Neural cell (in vitro differentiated cells): Measurements from ENCODE around the gene TBCB. TPM values are rescaled to one million over a fixed set of nuclear protein-coding genes. Genes with fewer than 3 reads are reported as not detected.

Experiments used
- H2AFZ ChIP-seq: fragments of 200-600, 300-800 bp; sonication (generic), shearing (Covaris generic); 2 replicates; pipeline ENCODE4 v1.6.0; 2014; ENCODE audit warnings: low read depth, mild to moderate bottlenecking, antibody characterized with exemption, low read length, moderate library complexity
- H3F3A ChIP-seq: fragments of 200-600 bp; shearing (Covaris generic); 2 replicates; pipeline ENCODE4 v1.6.1; 2016; ENCODE audit warnings: mild to moderate bottlenecking, moderate library complexity, mixed read lengths, antibody characterized with exemption, low read length; ENCODE audit not compliant: insufficient read depth, poor library complexity, severe bottlenecking
- H3K27ac ChIP-seq: fragments of 200-600, 300-800 bp; sonication (generic), shearing (Covaris generic); 2 replicates; pipeline ENCODE4 v1.5.1; 2014; ENCODE audit warnings: mild to moderate bottlenecking, low read length, moderate library complexity
- H3K27me3 ChIP-seq: fragments of 300-800, 200-600 bp; sonication (generic), shearing (Covaris generic); 2 replicates; pipeline ENCODE4 v1.6.0; 2014; ENCODE audit warnings: mild to moderate bottlenecking, low read depth, low read length, moderate library complexity; ENCODE audit not compliant: insufficient read depth
- H3K36me3 ChIP-seq: fragments of 300-800, 200-600 bp; sonication (generic), shearing (Covaris generic); 2 replicates; pipeline ENCODE4 v1.5.1; 2014; ENCODE audit warnings: mild to moderate bottlenecking, antibody characterized with exemption, low read length, moderate library complexity; ENCODE audit not compliant: insufficient read depth
- H3K4me2 ChIP-seq: fragments of 300-800, 200-600 bp; sonication (generic), shearing (Covaris generic); 2 replicates; pipeline ENCODE4 v1.6.0; 2014; ENCODE audit warnings: mild to moderate bottlenecking, low read length
- H3K4me3 ChIP-seq: fragments of 300-800, 200-600 bp; sonication (generic), shearing (Covaris generic); 2 replicates; pipeline ENCODE4 v1.5.1; 2014; ENCODE audit warnings: mild to moderate bottlenecking, low read length, moderate library complexity
- H3K79me2 ChIP-seq: fragments of 200-600 bp; shearing (Covaris generic); replicated peaks from 2 replicates; pipeline ENCODE4 v1.6.0; 2014; ENCODE audit warnings: mild to moderate bottlenecking, low read length, moderate library complexity; ENCODE audit not compliant: insufficient read depth
- H3K9ac ChIP-seq: fragments of 300-800, 200-600 bp; sonication (generic), shearing (Covaris generic); 2 replicates; pipeline ENCODE4 v1.6.1; 2016; ENCODE audit warnings: mild to moderate bottlenecking, low read length, mixed read lengths
- H3K9me2 ChIP-seq: fragments of 200-600 bp; shearing (Covaris generic); 2 replicates; pipeline ENCODE4 v1.6.1; 2016; ENCODE audit warnings: mild to moderate bottlenecking, low read length, mixed read lengths; ENCODE audit not compliant: insufficient read depth
- H3K9me3 ChIP-seq: fragments of 200-600, 300-800 bp; sonication (generic), shearing (Covaris generic); 2 replicates; pipeline ENCODE4 v1.6.1; 2016; ENCODE audit warnings: mild to moderate bottlenecking, mixed run types, low read length, moderate library complexity, mixed read lengths
- H4K20me1 ChIP-seq: fragments of 200-600 bp; shearing (Covaris generic); 2 replicates; pipeline ENCODE4 v1.6.1; 2016; ENCODE audit warnings: mild to moderate bottlenecking, mixed run types; ENCODE audit not compliant: insufficient read depth
- CTCF ChIP-seq: fragments of 450-650 bp; IDR thresholded peaks from 2 replicates; pipeline ENCODE4 v1.5.1; 2014; ENCODE audit warnings: antibody characterized with exemption, mild to moderate bottlenecking, moderate library complexity; ENCODE audit not compliant: poor library complexity, severe bottlenecking
- EP300 ChIP-seq: fragments of 450-650 bp; conservative IDR thresholded peaks from 2 replicates; pipeline ENCODE4 v1.6.1; 2014; ENCODE audit warnings: antibody characterized with exemption, mild to moderate bottlenecking, moderate library complexity; ENCODE audit not compliant: poor library complexity, severe bottlenecking
- EZH2 ChIP-seq: fragments of 200-600, 300-800 bp; shearing (Covaris generic), sonication (generic); IDR thresholded peaks from 2 replicates; pipeline ENCODE4 v1.6.1; 2014; ENCODE audit warnings: antibody characterized with exemption, low read length, borderline replicate concordance, mild to moderate bottlenecking; ENCODE audit not compliant: insufficient read depth, poor library complexity, severe bottlenecking
- MXI1 ChIP-seq: fragments of 450-650 bp; conservative IDR thresholded peaks from 2 replicates; pipeline ENCODE4 v1.6.1; 2014; ENCODE audit warnings: antibody characterized with exemption, mild to moderate bottlenecking; ENCODE audit not compliant: poor library complexity, severe bottlenecking
- POLR2AphosphoS5 ChIP-seq: IDR thresholded peaks from 2 replicates; pipeline ENCODE4 v1.6.1; 2012
- RAD21 ChIP-seq: fragments of 450-650 bp; conservative IDR thresholded peaks from 2 replicates; pipeline ENCODE4 v1.6.1; 2014; ENCODE audit warnings: antibody characterized with exemption, mild to moderate bottlenecking, moderate library complexity
- SMC3 ChIP-seq: fragments of 450-650 bp; conservative IDR thresholded peaks from 2 replicates; pipeline ENCODE4 v1.6.1; 2014; ENCODE audit warnings: antibody characterized with exemption, mild to moderate bottlenecking, moderate library complexity; ENCODE audit not compliant: poor library complexity
- TAF1 ChIP-seq: IDR thresholded peaks from 2 replicates; pipeline ENCODE4 v1.6.1; 2012; ENCODE audit warnings: low read depth
- polyA plus RNA-seq: library from polyadenylated mRNA; depleted of rRNA; stranded (reverse); fragments of >200 nt; gene quantifications from 2 replicates; pipeline ENCODE4 v1.2.3, GENCODE V29; 2014
- TF ChIP-seq, protein P1 (sequence below): IDR thresholded peaks from 2 replicates; pipeline ENCODE4 v1.6.1; 2012; ENCODE audit warnings: borderline replicate concordance

Gene TBCB
- polyA plus RNA-seq, 1 donor from 2014 or later: 640 TPM

DNA sequence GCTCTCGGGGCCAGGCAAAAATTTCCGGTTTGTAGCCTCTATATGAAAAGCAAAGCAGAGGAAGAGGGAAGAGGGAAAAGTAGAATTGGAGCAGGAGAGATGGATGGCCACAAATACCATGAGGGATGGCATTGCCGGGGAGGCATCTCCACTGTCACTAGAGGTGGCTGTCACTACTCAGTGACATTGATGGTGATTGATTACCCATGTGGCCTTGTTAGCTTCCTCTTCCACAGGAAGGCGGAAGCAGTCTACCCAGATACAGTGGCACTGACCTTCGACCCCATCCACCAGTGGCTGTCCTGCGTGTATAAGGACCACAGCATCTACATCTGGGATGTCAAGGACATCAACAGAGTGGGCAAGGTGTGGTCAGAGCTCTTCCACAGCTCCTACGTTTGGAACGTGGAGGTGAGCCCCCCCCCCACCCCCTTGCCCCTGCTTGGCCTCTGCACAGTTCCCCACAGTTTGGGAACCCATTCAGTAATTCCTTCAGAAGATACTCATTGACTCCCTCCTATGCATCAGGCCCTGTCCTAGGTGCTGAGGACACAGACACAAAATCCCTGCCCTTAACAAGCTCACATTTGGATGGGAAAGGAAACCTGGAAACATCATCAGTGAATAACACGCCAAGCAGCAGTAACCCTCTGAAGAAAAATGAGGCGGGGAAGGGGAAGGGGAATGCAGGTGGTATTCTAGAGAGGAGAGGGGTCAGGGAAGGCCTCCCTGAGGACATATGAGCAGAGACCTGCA lies 42.0 kb upstream of the TBCB start:
- Histone ChIP-seq H3K9me2 (no peaks in the 10 kb centered on the region), H3K9me3 (no peaks in the 10 kb centered on the region), H3K36me3 (no peaks in the 10 kb centered on the region), H2AFZ (no peak overlapping the region), H3K9ac (no peak overlapping the region), H3K27me3 (no peaks in the 10 kb centered on the region), H3K79me2 (no peaks in the 10 kb centered on the region), H3K27ac (no peak overlapping the region), H3K4me2 (no peak overlapping the region), H4K20me1 (no peaks in the 10 kb centered on the region), H3F3A (no peaks in the 10 kb centered on the region), H3K4me3 (no peak overlapping the region)
- TF ChIP-seq CTCF (no peak), TAF1 (no peak), POLR2AphosphoS5 (no peak), SMC3 (no peak)
- TF ChIP-seq, protein P1, sequence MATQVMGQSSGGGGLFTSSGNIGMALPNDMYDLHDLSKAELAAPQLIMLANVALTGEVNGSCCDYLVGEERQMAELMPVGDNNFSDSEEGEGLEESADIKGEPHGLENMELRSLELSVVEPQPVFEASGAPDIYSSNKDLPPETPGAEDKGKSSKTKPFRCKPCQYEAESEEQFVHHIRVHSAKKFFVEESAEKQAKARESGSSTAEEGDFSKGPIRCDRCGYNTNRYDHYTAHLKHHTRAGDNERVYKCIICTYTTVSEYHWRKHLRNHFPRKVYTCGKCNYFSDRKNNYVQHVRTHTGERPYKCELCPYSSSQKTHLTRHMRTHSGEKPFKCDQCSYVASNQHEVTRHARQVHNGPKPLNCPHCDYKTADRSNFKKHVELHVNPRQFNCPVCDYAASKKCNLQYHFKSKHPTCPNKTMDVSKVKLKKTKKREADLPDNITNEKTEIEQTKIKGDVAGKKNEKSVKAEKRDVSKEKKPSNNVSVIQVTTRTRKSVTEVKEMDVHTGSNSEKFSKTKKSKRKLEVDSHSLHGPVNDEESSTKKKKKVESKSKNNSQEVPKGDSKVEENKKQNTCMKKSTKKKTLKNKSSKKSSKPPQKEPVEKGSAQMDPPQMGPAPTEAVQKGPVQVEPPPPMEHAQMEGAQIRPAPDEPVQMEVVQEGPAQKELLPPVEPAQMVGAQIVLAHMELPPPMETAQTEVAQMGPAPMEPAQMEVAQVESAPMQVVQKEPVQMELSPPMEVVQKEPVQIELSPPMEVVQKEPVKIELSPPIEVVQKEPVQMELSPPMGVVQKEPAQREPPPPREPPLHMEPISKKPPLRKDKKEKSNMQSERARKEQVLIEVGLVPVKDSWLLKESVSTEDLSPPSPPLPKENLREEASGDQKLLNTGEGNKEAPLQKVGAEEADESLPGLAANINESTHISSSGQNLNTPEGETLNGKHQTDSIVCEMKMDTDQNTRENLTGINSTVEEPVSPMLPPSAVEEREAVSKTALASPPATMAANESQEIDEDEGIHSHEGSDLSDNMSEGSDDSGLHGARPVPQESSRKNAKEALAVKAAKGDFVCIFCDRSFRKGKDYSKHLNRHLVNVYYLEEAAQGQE: no peak

- H3K9me2 ChIP-seq: no peaks in the 10 kb centered on the region
- H3K79me2 ChIP-seq: no peaks in the 10 kb centered on the region
- TF ChIP-seq SMC3 (no peak), RAD21 (no peak), CTCF (no peak), MXI1 (no peak), TAF1 (no peak), EZH2 (no peak), EP300 (no peak), POLR2AphosphoS5 (no peak)
- TF ChIP-seq, protein P1: no peak
- no peaks in the 10 kb centered on the region for H3K9me3 ChIP-seq
- H3K9ac ChIP-seq: no peak overlapping the region
- no peaks in the 10 kb centered on the region for H4K20me1 ChIP-seq
- no peak overlapping the region for H3K4me3 ChIP-seq
- no peaks in the 10 kb centered on the region for H3K36me3 ChIP-seq
- H3K27ac ChIP-seq: no peak overlapping the region
- no peak overlapping the region for H3K4me2 ChIP-seq
- no peak overlapping the region for H2AFZ ChIP-seq
- no peaks in the 10 kb centered on the region for H3F3A ChIP-seq
- H3K27me3 ChIP-seq: no peaks in the 10 kb centered on the region
Measured at GRCh38 chr19:36079389-36079945, 35.8 kb upstream of the TBCB start.
